Ishikawa (cell line): ENCODE results near the gene VPS4B.

ENCODE experiments used
- CEBPB ChIP-seq: IDR thresholded peaks from 2 replicates; pipeline ENCODE4 v1.6.1; 2012
- CREB1 ChIP-seq: IDR thresholded peaks from 2 replicates; pipeline ENCODE4 v1.6.1; 2012; ENCODE audit warnings: low read depth
- EGR1 ChIP-seq: IDR thresholded peaks from 2 replicates; pipeline ENCODE4 v1.6.1; 2012
- EP300 ChIP-seq: IDR thresholded peaks from 2 replicates; pipeline ENCODE4 v1.6.1; 2012; ENCODE audit warnings: borderline replicate concordance
- FOXM1 ChIP-seq: IDR thresholded peaks from 2 replicates; pipeline ENCODE4 v1.6.1; 2012; ENCODE audit warnings: low read depth, borderline replicate concordance
- MAX ChIP-seq: IDR thresholded peaks from 2 replicates; pipeline ENCODE4 v1.6.1; 2012
- NFIC ChIP-seq: IDR thresholded peaks from 2 replicates; pipeline ENCODE4 v1.6.1; 2012
- RAD21 ChIP-seq: IDR thresholded peaks from 2 replicates; pipeline ENCODE4 v1.6.1; 2012; ENCODE audit warnings: low read depth
- TAF1 ChIP-seq: IDR thresholded peaks from 2 replicates; pipeline ENCODE4 v1.6.1; 2012; ENCODE audit warnings: low read depth, mild to moderate bottlenecking
- TCF12 ChIP-seq: IDR thresholded peaks from 2 replicates; pipeline ENCODE4 v1.6.1; 2012; ENCODE audit warnings: low read depth
- USF1 ChIP-seq: IDR thresholded peaks from 2 replicates; pipeline ENCODE4 v1.6.1; 2012
- YY1 ChIP-seq: IDR thresholded peaks from 2 replicates; pipeline ENCODE4 v1.6.1; 2012; ENCODE audit warnings: low read depth
- TF ChIP-seq, protein P1 (sequence below): IDR thresholded peaks from 2 replicates; pipeline ENCODE4 v1.6.1; 2012; ENCODE audit warnings: low read depth, mild to moderate bottlenecking

DNA sequence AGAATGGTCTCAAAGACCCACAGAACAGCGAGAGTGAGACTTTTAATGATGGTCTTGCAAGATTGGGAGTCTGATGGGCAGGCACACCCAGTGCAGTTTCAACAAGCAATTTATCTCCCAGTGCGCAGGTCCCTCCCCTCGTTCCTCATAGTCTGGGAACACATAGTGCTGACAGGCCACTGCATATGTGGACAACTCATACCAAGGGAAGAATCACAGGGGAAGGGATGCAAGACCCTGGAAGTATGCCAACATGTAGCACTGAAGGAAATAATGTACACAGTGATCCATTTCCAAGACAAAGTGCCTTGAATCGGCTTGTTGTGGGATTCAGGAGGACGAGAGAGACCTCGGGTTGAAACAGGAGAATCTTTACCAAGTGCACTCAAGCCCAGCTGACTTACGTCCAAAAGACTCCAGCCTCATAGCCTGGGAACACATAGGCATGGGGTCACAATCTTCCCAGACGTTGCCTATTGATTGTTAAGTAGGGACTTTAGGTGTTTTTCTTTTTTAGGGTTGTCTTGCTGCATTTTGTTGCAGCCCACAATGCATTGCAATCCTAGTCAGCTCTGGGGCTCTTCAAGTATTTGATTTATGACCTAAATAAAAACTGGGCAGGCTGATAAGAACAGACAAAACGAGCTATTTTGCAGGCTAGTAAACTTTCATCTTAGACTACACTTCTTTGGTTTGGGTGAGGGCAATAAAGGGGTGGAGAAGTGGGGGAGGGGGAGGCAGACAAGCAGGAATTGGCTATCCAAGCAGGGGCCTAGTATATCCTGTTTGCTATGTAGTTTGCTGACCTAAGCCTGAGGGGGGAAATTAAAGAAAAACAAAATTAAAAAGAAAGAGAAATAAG, 29.8 kb upstream of the VPS4B start:
- TF ChIP-seq TCF12, result no peak
- no peak for TF ChIP-seq EP300
- TF ChIP-seq MAX, result no peak
- TF ChIP-seq USF1, result no peak
- no peak for TF ChIP-seq CEBPB
- TF ChIP-seq YY1, result no peak
- no peak for TF ChIP-seq EGR1
- no peak for TF ChIP-seq CREB1
- TF ChIP-seq RAD21, result no peak
- no peak for TF ChIP-seq TAF1
- TF ChIP-seq, protein P1, sequence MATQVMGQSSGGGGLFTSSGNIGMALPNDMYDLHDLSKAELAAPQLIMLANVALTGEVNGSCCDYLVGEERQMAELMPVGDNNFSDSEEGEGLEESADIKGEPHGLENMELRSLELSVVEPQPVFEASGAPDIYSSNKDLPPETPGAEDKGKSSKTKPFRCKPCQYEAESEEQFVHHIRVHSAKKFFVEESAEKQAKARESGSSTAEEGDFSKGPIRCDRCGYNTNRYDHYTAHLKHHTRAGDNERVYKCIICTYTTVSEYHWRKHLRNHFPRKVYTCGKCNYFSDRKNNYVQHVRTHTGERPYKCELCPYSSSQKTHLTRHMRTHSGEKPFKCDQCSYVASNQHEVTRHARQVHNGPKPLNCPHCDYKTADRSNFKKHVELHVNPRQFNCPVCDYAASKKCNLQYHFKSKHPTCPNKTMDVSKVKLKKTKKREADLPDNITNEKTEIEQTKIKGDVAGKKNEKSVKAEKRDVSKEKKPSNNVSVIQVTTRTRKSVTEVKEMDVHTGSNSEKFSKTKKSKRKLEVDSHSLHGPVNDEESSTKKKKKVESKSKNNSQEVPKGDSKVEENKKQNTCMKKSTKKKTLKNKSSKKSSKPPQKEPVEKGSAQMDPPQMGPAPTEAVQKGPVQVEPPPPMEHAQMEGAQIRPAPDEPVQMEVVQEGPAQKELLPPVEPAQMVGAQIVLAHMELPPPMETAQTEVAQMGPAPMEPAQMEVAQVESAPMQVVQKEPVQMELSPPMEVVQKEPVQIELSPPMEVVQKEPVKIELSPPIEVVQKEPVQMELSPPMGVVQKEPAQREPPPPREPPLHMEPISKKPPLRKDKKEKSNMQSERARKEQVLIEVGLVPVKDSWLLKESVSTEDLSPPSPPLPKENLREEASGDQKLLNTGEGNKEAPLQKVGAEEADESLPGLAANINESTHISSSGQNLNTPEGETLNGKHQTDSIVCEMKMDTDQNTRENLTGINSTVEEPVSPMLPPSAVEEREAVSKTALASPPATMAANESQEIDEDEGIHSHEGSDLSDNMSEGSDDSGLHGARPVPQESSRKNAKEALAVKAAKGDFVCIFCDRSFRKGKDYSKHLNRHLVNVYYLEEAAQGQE, result no peak
- no peak for TF ChIP-seq NFIC
- no peak for TF ChIP-seq FOXM1
